Nephron progenitor cell (in vitro differentiated cells): Measurements from ENCODE around the gene CHRM4.
A peak's percentile ranks its signal among the peaks of the same experiment; 100 is the strongest.

Source experiments
- DNase-seq: peaks from one replicate; pipeline ENCODE4 v3.0.0; 2021
- H3K27ac Mint-ChIP-seq: 2 replicates; pipeline ENCODE4 v1.8.0; 2021; ENCODE audit warnings: mild to moderate bottlenecking, moderate library complexity, mixed read lengths
- H3K27me3 Mint-ChIP-seq: 2 replicates; pipeline ENCODE4 v1.8.0; 2021; ENCODE audit warnings: mild to moderate bottlenecking, low read depth, mixed read lengths; ENCODE audit not compliant: poor library complexity
- H3K36me3 Mint-ChIP-seq: 2 replicates; pipeline ENCODE4 v1.8.0; 2021; ENCODE audit warnings: low read depth, mixed read lengths
- H3K4me1 Mint-ChIP-seq: 2 replicates; pipeline ENCODE4 v1.8.0; 2021; ENCODE audit warnings: mixed read lengths
- H3K4me3 Mint-ChIP-seq: 2 replicates; pipeline ENCODE4 v1.8.0; 2021; ENCODE audit warnings: mild to moderate bottlenecking, moderate library complexity, mixed read lengths
- H3K9me3 Mint-ChIP-seq: 2 replicates; pipeline ENCODE4 v1.8.0; 2021; ENCODE audit warnings: mild to moderate bottlenecking, moderate library complexity, mixed read lengths
- CTCF ChIP-seq: fragments of 200-600 bp; sonication (generic); IDR thresholded peaks from 2 replicates; pipeline ENCODE4 v1.5.0; 2021; ENCODE audit warnings: antibody characterized with exemption

Gene CHRM4

GRCh38 chr11:46334211-46334610 is 57.4 kb downstream of the CHRM4 start:
- H3K27me3 Mint-ChIP-seq: peaks cover 59% of the 10 kb centered on the region
- peaks cover 70% of the 10 kb centered on the region for H3K4me1 Mint-ChIP-seq
- DNase-seq: no peak
- H3K9me3 Mint-ChIP-seq: no peaks in the 10 kb centered on the region
- no peaks in the 10 kb centered on the region for H3K36me3 Mint-ChIP-seq
- TF ChIP-seq CTCF: no peak
- H3K4me3 Mint-ChIP-seq: peak overlapping the region; percentile 75
- no peak overlapping the region for H3K27ac Mint-ChIP-seq
